ENCODE data around the gene CD164L2.
"Not testable (repeated sequence)": the region's sequence is repeated elsewhere in the genome, so short reads cannot be mapped to it uniquely, and the experiment has no call there.

Gene CD164L2

DNA sequence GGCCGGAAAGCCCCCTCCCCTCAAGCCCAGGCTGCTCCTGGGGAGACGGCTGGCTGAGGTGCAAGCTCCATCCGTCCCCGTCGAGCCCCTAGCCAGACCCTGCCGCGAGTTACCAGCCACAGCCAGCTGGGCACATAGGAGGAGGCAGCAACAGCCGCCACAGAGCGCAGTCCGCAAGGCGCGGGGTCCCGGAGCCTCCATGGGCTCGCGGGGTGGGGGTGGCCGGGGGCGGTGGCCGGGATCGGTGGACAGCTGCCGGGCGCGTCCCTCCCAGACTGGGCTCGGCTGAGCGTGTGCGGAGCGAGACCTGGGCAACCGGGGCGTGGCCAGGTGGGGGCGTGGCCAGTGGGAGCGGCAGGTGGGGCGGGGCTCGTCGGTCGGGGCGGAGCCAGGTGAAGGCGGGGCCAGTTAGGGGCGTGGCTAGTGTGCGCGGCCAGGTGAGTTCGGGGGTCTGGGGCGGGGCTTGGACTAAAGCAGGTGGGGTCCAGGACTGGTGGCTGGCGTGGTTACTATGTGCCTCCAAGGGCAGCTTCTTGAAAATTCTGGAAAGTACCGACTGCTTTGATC lies at the start of gene CD164L2:
CD164L2 (minus strand) TSS at position 295 of the 567 bp plus-strand sequence; CDS start at position 201, 94 bp downstream.
- H3K36me3 Mint-ChIP-seq (ENCODE audit: low read depth), result no peaks in the 10 kb centered on the region
- H3K4me3 Mint-ChIP-seq, result no peak within 1 kb of the TSS
- no peaks in the 10 kb centered on the region for H3K9me3 Mint-ChIP-seq
- H3K27ac Mint-ChIP-seq, result no peak within 1 kb of the TSS
- no peaks in the 10 kb centered on the region for H3K4me1 Mint-ChIP-seq (ENCODE audit: low read depth)
- H3K27me3 Mint-ChIP-seq, result peaks cover 5% of the 10 kb centered on the region

DNA sequence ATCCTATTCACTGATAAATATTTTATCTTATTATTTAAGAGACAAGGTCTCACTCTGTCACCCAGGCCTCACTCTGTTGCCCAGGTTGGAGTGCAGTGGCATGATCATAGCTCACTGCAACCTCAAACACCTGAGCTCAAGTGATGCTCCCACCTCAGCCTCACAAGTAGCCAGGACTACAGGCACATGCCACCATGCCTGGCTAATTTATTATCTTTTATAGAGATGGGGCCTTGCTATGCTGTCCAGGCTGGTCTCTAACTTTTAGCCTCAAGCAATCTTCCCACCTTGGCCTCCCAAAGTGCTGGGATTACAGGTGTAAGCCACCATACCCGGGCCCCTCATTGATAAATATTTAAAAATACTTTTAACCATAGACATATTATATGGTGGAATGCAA lies 49.6 kb upstream of the CD164L2 start:
- Mint-ChIP-seq H3K4me1 (ENCODE audit: low read depth) (peaks cover 96% of the 10 kb centered on the region), H3K36me3 (ENCODE audit: low read depth) (peaks cover 10% of the 10 kb centered on the region)
- not testable (repeated sequence) for H3K27me3 Mint-ChIP-seq, H3K9me3 Mint-ChIP-seq, H3K4me3 Mint-ChIP-seq, H3K27ac Mint-ChIP-seq

DNA sequence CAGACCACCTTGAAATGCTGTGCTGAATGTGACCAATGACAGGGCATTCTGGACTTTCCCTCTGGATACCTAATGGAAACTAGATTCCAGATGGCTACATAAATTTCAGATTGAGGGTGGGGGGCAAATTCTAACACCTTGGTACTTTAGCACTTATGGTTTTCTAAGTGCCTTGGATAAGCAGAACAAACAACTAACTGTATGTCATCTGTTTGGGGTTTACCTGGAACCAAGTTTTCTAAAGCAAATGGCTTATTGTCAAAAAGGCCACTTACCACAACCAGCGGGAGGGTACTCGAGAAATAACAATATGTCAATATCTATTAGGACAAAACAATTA lies 48.4 kb upstream of the CD164L2 start:
- H3K36me3 Mint-ChIP-seq (ENCODE audit: low read depth), result peaks cover 17% of the 10 kb centered on the region
- H3K9me3 Mint-ChIP-seq, result no peaks in the 10 kb centered on the region
- no peaks in the 10 kb centered on the region for H3K27me3 Mint-ChIP-seq
- peak overlapping the region; percentile 77 for H3K27ac Mint-ChIP-seq
- no peak overlapping the region for H3K4me3 Mint-ChIP-seq
- H3K4me1 Mint-ChIP-seq (ENCODE audit: low read depth), result peaks cover 95% of the 10 kb centered on the region

DNA sequence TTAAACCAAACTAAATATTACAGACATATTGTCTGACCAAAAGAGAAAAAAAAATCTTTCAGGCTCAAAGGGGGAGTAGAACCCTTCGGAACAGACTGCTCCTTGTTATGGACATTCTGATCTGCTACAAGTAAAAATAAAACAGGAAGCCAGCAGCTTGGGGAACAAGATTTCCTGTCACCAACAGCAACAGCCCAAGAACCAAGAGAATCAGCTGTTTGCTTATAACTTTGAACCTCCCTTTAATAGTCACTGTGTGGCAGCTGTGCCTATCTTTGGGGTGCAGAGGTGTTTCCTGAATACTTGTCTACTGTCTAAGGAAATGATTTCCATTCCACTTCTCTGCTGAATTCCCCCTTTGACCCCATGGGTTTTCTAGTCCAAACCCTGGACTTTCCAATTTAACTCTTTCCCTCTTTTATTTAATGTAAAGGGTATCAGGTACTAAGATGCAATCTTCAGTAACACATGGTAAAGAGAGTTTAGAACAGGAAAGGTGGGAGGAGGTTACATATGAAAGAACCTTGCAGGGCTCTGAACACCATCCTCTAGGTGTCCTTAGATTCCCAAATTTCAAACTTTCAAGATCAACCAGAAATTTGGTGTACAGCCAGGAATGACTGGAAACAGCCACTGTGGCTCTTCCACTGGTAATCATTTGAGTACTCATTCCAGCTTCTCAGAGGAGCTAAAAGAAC lies 47.9 kb upstream of the CD164L2 start:
- Mint-ChIP-seq H3K9me3 (no peaks in the 10 kb centered on the region), H3K27me3 (no peaks in the 10 kb centered on the region), H3K36me3 (ENCODE audit: low read depth) (peaks cover 20% of the 10 kb centered on the region), H3K4me1 (ENCODE audit: low read depth) (peaks cover 92% of the 10 kb centered on the region), H3K27ac (peak overlapping the region; percentile 77), H3K4me3 (no peak overlapping the region)

DNA sequence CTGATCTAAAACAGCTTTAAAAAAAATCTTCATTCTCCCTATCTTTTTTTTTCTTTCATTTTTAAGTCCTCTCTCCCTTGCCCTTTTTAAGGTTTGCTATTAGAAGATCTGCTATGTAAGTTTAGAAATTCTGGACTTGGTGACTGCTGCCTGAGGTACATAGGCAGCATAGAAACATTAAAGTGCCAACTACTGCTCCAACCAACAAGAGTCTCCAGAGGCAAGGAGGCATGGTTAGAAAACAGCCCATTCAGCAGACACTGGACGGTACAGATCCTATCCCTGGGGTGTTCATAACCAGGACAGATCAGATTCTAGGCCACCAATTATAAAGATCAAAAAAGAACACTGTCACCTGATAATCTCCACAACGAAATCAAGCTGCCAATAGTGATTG lies 45.9 kb upstream of the CD164L2 start:
- peak overlapping the region; percentile 92 for H3K27ac Mint-ChIP-seq
- peaks cover 28% of the 10 kb centered on the region for H3K36me3 Mint-ChIP-seq (ENCODE audit: low read depth)
- H3K9me3 Mint-ChIP-seq, result no peaks in the 10 kb centered on the region
- peaks cover 85% of the 10 kb centered on the region for H3K4me1 Mint-ChIP-seq (ENCODE audit: low read depth)
- no peaks in the 10 kb centered on the region for H3K27me3 Mint-ChIP-seq
- H3K4me3 Mint-ChIP-seq, result peak overlapping the region; percentile 81

DNA sequence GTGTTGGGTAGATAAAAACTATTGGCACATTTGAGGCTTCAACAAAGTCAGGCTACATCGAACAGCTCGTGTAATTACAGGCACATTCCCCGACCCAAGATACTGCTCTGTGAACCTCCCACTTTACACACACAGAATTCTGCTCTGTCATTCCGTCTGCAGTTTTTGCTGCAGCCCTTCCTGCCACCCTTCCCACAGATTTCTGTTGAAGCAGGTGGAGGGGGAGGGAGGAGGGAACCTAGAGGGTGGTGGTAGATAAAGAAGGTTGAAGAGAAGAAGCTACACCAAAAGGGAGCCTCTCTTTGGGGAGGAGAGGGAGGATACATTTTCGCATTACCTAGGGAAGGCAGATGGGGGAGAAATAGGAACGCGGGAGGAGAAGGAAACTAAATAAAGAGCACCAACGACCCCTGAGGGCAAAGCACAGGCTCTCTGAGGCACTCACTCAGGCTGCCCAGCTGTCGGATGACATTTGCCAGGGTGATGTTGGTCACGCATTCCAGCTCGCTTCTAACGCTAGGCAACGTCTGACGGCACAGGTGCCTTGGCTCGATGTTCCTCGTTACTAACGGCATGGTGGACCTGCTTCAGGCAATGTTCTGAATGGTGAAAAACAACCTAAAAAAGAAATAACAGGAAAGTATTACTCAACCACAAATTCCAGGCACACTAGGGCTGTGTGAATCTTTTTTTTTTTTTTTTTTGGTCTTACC lies 45.3 kb upstream of the CD164L2 start:
- Mint-ChIP-seq H3K36me3 (ENCODE audit: low read depth) (peaks cover 28% of the 10 kb centered on the region), H3K4me1 (ENCODE audit: low read depth) (peaks cover 85% of the 10 kb centered on the region)

DNA sequence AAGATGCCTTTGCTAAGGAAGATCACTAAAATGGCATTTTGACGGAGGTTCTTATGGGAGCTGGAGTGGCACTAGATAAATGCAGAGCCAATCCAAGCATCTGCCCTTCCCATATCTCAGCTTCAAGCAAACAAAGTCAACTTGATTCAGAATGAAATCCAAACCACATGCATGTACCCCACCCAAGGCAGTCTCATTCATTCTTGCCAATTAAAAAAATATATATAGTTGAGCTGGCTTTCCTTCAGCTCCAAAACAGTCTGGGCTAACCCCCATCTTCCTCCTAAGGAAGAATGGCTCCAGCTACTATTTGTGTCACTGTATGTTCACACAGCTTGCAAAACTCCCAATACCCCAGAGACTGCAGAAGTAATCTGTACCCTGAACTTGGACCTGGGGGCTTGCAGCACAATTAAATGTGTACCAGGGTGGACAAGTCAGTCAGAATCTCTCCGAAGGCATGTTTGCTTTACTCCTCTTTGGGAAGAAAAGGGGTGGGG lies 44.7 kb upstream of the CD164L2 start:
- Mint-ChIP-seq H3K4me3 (peak overlapping the region; percentile 81), H3K27me3 (no peaks in the 10 kb centered on the region), H3K36me3 (ENCODE audit: low read depth) (peaks cover 28% of the 10 kb centered on the region), H3K4me1 (ENCODE audit: low read depth) (peaks cover 82% of the 10 kb centered on the region), H3K27ac (peak overlapping the region; percentile 92), H3K9me3 (no peaks in the 10 kb centered on the region)

More for the DNA sequence above, 45.3 kb upstream of the CD164L2 start:
- Mint-ChIP-seq H3K27ac (peak overlapping the region; percentile 92), H3K9me3 (no peaks in the 10 kb centered on the region), H3K27me3 (no peaks in the 10 kb centered on the region), H3K4me3 (peak overlapping the region; percentile 81)

DNA sequence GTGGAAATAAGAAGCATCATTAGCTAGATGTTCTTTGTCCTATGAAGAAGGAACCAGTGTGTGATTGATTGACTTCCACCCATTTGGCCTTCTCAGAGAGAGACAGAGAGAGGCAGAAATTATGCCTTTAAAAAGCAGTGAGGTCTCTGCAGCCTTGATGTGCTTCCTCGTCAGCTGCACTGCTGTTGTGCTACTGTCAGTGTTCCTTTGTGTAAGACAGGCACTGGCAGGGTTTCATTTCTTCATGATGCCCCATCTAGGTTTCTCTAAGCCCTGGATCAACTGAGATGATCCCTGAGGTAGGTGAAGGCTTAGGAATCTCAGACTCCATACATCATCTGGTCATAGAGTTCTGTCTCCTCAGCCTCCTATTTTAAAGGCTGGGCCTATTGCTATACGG lies 44.2 kb upstream of the CD164L2 start:
- Mint-ChIP-seq H3K27me3 (no peaks in the 10 kb centered on the region), H3K4me1 (ENCODE audit: low read depth) (peaks cover 85% of the 10 kb centered on the region), H3K9me3 (no peaks in the 10 kb centered on the region), H3K36me3 (ENCODE audit: low read depth) (peaks cover 31% of the 10 kb centered on the region), H3K4me3 (peak overlapping the region; percentile 20), H3K27ac (peak overlapping the region; percentile 92)

DNA sequence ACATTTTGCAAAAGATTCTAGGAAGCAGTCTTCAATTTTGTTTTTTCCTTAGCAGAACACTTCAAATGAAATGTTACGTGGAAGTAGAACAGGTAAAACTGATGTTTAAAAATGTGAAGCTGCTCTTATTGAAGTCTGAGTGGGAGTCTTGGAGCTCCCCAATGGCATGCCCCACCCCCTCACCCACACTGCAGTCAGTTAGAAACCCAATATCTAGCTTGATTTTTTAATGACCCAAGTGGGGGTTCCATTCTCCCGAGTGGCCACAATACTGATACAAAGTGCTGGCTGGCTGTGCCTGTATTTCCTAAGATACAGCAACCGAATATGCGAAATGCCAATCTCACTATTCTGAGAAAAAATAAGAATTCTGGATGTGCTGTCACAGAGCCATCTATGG lies 40.6 kb upstream of the CD164L2 start:
- peak overlapping the region; percentile 0 for H3K27ac Mint-ChIP-seq
- H3K4me1 Mint-ChIP-seq (ENCODE audit: low read depth), result peaks cover 74% of the 10 kb centered on the region
- peaks cover 35% of the 10 kb centered on the region for H3K36me3 Mint-ChIP-seq (ENCODE audit: low read depth)
- no peaks in the 10 kb centered on the region for H3K27me3 Mint-ChIP-seq
- no peaks in the 10 kb centered on the region for H3K9me3 Mint-ChIP-seq
- H3K4me3 Mint-ChIP-seq, result no peak overlapping the region

DNA sequence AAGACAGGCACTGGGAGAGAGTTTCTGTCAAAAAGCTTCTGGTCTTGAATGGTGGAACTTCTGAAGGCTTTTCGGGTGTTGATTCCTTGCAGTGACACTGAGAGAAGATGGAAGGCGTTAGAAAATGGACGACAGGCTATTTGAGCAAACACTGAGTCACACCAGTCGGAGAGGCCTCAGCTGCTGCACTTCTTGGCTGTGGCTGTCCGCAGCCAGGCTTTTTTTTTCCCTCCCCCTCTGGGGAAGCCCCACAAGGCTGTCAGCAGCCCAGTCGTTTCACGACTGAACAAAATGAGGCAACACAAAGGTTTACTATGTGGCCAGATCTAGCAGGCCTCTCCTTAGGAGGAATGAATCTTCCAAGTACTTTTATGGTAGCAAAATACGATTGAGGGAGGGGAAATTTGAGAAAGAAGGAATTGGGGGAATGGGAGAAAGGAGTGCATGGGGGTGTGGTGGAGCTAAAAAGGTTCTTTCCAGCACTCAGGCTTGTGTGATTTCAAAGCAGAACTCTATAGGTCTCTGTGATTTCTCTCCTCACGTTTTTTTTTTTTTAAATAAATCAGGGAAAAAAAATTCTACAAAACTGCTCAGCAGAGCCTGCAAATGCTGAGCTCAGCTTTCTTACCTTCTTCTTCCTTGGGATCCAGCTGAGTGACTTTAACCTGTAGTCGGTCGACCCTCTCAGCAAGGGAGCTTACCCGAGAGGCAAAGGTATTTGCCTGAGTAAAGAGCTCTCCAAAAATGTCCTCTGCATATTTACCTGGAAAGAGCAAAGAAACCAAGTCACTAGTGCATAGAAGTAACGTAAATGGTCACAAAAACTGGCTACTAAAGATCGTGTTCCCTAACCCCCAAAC lies 35.4 kb upstream of the CD164L2 start:
- H3K27me3 Mint-ChIP-seq, result no peaks in the 10 kb centered on the region
- H3K4me3 Mint-ChIP-seq, result peak overlapping the region; percentile 37
- peaks cover 60% of the 10 kb centered on the region for H3K36me3 Mint-ChIP-seq (ENCODE audit: low read depth)
- peaks cover 62% of the 10 kb centered on the region for H3K4me1 Mint-ChIP-seq (ENCODE audit: low read depth)
- H3K27ac Mint-ChIP-seq, result peak overlapping the region; percentile 84
- H3K9me3 Mint-ChIP-seq, result no peaks in the 10 kb centered on the region

DNA sequence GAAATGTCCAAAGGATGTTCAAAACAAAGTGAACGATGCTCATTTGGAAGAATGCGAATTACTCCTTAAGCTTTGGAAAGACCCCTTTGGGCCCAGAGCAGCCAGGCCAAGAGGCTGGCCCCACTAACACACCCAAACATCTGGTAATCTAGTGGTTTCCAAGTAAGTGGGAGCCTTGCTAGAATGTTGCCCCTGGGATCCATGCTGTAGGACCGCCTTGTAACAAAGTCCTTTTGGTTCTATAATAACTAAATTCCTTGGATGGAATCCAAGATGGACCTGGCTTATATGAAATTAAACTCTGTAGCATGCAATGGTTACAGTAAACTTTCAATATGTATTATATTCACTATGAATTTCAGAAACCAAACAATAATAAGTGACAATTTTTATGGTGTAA lies 34.6 kb upstream of the CD164L2 start:
- no peak overlapping the region for H3K4me3 Mint-ChIP-seq
- H3K27me3 Mint-ChIP-seq, result no peaks in the 10 kb centered on the region
- peak overlapping the region; percentile 84 for H3K27ac Mint-ChIP-seq
- H3K36me3 Mint-ChIP-seq (ENCODE audit: low read depth), result peaks cover 68% of the 10 kb centered on the region
- no peaks in the 10 kb centered on the region for H3K9me3 Mint-ChIP-seq
- peaks cover 57% of the 10 kb centered on the region for H3K4me1 Mint-ChIP-seq (ENCODE audit: low read depth)

DNA sequence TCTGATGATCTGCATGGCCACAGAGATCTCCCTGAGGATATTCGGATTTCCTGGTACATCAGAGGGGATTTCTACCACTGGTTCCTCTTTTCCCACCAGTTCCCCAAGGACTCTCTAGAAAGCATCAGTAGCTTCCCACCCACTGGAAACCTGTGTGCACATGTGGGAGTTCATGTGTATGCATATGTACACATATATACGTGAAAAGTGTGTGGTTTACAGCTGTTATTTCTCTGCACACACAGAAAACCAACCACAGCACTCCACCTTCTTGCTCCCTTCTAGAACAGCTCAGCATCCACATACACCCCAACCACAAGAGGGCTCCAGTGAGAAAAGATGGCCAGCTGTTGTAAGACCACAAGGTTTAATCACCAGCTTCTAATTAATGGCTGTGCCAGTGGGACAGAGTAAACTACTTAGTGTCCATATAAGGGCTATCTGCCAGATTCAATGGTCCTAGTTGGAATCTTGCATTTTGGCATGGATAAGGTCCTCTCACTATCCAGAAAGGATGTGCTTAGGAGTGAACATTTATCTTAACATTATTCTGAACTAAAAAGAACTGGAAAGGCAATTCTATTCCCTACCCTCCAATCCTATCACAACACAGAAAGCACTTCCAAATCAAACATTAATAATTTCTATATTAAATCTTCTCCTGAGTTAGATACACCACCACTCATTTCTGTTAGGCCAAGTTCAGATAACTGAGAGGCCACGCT lies 33.4 kb upstream of the CD164L2 start:
- no peaks in the 10 kb centered on the region for H3K9me3 Mint-ChIP-seq
- no peaks in the 10 kb centered on the region for H3K27me3 Mint-ChIP-seq
- peaks cover 68% of the 10 kb centered on the region for H3K36me3 Mint-ChIP-seq (ENCODE audit: low read depth)
- H3K4me1 Mint-ChIP-seq (ENCODE audit: low read depth), result peaks cover 47% of the 10 kb centered on the region
- no peak overlapping the region for H3K4me3 Mint-ChIP-seq
- peak overlapping the region; percentile 34 for H3K27ac Mint-ChIP-seq

DNA sequence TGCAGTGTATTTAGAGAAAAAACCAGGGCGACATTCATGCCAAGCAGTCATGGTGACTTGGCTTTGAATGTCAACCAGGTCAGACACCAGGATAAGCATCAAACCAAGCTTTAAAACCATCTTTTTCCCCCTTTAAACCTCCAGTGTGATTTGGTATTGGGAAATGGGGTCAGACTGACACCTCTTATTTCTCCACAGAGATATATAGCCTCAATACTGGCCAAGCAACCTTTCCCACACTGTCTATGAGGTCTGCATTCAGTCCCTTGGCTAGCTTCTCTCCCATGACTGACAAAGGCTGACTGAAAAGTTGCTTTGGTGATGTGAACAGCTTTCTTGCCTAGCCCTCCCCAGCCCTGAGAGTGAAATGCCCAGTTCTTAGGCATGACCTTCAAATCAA lies 31.0 kb upstream of the CD164L2 start:
- no peaks in the 10 kb centered on the region for H3K27me3 Mint-ChIP-seq
- no peaks in the 10 kb centered on the region for H3K9me3 Mint-ChIP-seq
- no peak overlapping the region for H3K4me3 Mint-ChIP-seq
- H3K4me1 Mint-ChIP-seq (ENCODE audit: low read depth), result peaks cover 33% of the 10 kb centered on the region
- no peak overlapping the region for H3K27ac Mint-ChIP-seq
- H3K36me3 Mint-ChIP-seq (ENCODE audit: low read depth), result peaks cover 80% of the 10 kb centered on the region

DNA sequence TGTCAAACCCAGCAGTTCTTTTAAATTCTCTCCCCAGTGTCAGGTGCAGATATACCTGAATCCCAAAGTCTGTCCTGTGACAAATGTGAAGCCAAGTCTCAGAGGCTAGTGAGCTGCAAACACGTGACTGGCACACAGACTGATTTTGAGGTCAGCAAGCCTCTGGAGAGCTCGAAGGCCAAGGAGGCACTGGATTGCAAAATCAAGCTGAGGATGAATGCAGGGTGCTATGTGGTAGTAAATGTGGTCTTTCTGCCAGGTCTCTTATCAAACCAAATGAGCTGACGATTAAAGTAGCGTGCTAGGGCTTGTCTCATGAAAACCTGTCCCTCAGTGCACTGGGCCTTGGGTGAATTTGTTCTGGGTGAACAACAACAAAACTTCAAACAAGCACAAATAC lies 29.9 kb upstream of the CD164L2 start:
- Mint-ChIP-seq H3K36me3 (ENCODE audit: low read depth) (peaks cover 69% of the 10 kb centered on the region), H3K4me1 (ENCODE audit: low read depth) (peaks cover 22% of the 10 kb centered on the region), H3K9me3 (no peaks in the 10 kb centered on the region), H3K27me3 (no peaks in the 10 kb centered on the region), H3K4me3 (no peak overlapping the region), H3K27ac (no peak overlapping the region)

All from stimulated activated naive CD8-positive, alpha-beta T cell treated with anti-CD3 and anti-CD28 coated beads, Interleukin-15, Interleukin-2, amounts not matched to agents 100 ng/mL and 50 ng/mL, for 24 hours (primary cell).